Loucy (cell line): ENCODE measurements around the gene SPSB1.

ENCODE experiments used
- CTCF ChIP-seq: fragments of 200-600 bp; sonication (generic); conservative IDR thresholded peaks from 2 replicates; pipeline ENCODE4 v1.5.1; 2014; ENCODE audit warnings: mild to moderate bottlenecking, antibody characterized with exemption, low read length
- EZH2phosphoT487 ChIP-seq: fragments of 200-600 bp; IDR thresholded peaks from 2 replicates; pipeline ENCODE4 v1.6.1; 2018; ENCODE audit warnings: antibody characterized with exemption, mild to moderate bottlenecking, moderate library complexity, borderline replicate concordance

GRCh38 chr1:9256332-9256731, 36.4 kb upstream of the SPSB1 start:
- TF ChIP-seq CTCF: no peak
- TF ChIP-seq EZH2phosphoT487: no peak
